Fibroblast of skin of left biceps (primary cell): ENCODE data around the gene MACO1.

ENCODE experiments used
- DNase-seq, 2 experiments: peaks; one replicate each; pipeline ENCODE4 v3.0.0-alpha.2; 2013; ENCODE audit warnings: low read depth in 2 of 2

MACO1 gene

DNA sequence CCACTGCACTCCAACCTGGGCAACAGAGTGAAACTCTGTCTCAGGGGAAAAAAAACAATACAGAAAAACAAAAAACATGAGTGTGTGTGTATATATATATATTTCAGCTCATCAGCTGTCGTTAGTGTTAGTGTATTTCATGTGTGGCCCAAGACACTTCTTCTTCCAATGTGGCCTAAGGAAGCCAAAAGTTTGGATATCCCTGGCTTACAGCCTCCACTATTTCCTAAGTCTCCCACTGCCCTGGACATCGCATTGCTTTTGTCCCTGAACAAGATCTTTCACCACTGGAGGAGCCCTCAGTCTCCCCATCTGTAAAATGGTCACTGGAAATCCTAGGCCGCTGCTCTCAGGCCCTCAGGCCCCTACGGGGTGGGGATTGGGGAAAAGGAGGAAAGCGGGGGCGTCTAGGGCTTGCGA lies 112.3 kb downstream of the MACO1 start:
- DNase-seq, result no peak

- DNase-seq, result peak in 1 of 2 experiments; percentile 33
Observed at GRCh38 chr1:25543425-25544242, 112.9 kb downstream of the MACO1 start, which contains the start of gene LDLRAP1. TSS of gene LDLRAP1 (plus strand) at chr1:25543606. CDS start at chr1:25543699, 93 bp downstream.

DNA sequence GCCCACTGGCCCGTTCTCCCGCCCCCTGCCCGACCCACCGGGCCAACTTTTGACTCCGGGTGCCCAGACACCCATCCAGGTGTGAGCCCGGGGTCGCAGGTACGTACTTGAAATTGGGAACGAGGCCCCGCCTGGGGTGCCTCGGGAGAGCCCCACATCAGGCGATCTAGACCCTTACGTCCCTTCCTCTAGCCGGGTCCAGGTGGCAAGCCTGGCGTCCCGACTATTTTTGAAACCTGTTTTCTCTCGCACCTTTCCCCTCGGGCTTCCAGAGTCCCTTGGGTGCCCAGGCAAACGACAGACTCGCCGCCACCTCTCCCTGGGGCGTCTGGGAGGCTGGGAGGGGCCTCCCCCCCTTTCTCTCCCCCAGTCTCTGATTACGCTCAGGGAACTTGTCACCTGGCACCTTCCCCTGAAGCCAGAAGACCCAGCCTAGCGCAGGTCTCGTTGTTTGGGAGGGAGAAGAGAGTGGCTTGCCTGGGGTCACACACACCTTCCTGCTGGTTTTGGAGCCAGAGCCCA lies 113.6 kb downstream of the MACO1 start:
- no peak for DNase-seq

DNA sequence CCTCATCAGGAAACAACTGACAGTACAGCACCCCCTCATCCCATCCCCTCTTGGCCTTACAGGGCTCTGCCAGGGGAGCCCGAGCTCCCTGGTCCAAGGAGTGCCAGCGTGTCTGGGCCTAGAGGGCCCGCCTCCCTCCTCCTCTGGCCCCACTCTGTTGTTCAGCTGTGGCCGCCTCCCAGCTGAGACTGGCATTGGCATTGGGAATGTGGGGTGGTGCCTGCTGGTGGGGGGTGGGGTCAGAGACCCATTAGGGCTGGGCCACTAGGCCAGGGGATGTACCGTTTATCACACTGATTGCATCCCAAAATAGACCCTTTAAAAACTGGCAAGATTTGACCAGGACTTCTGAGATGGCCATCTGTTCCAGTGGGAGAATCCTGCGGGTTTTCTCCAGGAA lies 114.1 kb downstream of the MACO1 start:
- no peak for DNase-seq

GRCh38 chr1:25545767-25546166 lies 115.1 kb downstream of the MACO1 start:
- DNase-seq, result no peak

GRCh38 chr1:25546193-25546592 lies 115.5 kb downstream of the MACO1 start:
- DNase-seq, result no peak

GRCh38 chr1:25548601-25549000 lies 117.9 kb downstream of the MACO1 start:
- DNase-seq, result no peak

DNA sequence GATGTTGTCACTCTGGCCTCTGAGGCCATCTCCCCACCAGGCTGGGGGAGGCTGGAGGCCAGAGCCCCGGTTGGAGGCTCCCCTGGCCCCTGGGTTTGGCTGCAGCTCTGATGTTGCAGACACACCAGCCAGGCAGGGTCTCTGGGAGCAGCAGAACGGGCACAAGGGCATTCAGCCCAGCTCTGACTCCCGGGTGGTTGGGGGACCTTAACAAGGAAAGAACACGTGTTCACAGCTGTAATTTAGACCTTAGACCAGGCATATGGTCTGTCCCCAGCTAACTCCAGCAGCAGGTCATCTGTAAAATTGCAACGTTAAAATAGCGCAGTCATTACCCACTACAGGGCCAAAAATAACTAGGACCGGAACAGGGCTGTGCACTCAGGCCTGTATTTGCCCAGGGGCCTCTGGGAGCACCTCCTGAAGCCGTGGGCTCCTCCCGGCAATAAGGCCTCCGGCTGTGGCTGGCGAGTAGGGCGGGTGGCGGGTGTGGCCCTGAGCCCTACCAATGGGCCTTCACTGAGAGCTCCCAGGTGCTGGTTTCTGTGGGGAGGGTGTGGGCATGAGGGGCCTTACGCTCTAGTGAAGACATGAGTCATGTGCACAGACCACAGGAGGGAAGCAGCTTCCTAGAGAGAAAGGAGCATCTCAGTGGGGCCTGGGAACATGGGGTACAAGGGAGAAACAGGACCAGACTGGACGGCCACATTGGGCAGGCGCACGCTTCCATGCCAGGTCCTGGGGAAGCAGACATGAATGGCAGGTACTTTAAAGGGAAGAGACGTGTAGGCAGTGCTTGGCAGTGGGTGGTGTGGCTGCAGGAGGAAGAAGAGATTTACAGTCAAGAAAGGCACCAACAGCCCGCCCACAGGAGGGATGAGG lies 118.8 kb downstream of the MACO1 start:
- DNase-seq, result no peak
